NCI-H524 treated with DMSO at 0.1 percent for 48 hours (cell line): ENCODE measurements around the gene TBKBP1.

ENCODE experiments used
- DNase-seq: peaks from one replicate; lab custom pipeline; 2025; lab: John Stamatoyannopoulos, UW

TBKBP1 gene

DNA sequence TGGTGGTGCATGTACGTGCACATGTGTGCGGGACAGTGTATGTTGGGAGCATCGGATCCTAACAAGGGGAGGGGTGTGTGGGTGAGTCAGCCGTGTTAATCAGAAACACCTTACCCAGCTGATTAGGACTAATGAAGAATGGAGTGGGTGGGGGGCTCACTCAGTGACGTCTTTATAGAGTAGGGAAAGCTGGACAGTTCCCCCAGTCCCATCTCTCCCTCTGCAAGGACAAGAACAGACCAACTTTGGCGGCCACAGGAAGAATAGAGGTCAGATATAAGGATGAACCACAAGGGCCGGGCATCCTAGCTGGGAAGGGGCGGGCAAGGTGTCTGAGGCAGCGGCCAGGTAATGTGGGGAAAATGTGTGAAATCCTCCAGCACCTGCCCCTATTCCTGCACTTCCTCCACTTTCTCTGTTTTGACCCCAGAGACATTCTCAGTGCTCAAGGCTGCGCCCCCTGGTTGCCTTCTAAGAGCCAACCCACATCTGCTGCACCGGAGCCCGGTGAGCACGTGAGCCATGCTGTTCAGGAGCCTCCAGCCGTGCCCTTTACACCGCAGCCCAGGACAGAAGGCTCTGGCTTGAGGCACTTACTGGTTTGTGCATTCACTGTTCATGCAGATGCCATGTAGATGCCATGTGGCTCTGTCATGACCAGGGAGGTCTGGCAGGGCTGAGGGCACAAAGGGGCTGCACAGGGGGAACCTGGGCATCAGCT lies 20.2 kb downstream of the TBKBP1 start:
- no peak for DNase-seq

DNA sequence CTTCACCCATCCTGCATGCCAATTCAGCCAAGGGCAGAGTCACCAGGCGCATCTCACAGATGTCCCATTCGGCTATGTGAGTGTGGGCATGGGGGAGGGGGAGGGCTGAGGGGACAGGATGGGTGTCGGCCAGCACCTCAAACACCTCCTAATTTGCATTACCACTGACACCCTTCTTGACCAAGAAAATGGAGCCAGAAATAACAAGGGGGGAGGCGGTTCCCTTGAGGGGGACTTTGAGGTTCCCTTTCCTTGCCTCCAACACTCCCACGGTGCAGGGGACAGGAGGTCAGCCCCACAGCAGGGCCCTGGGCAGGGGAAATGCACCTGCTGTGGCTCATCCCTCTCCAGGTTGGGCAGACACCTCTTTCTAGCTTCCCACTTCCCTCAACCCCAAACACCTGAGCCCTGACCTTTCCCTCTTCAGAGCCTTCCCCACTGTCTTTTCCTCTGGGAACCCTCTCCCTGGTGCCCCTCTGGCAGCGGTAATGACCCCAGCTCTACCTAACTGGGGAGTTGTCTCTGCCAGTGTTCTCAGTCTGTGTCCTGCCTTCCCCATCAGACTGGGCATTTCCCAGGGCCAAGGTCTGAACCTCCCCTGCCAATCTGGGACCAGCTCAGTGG lies 20.9 kb downstream of the TBKBP1 start:
- DNase-seq, result no peak

DNA sequence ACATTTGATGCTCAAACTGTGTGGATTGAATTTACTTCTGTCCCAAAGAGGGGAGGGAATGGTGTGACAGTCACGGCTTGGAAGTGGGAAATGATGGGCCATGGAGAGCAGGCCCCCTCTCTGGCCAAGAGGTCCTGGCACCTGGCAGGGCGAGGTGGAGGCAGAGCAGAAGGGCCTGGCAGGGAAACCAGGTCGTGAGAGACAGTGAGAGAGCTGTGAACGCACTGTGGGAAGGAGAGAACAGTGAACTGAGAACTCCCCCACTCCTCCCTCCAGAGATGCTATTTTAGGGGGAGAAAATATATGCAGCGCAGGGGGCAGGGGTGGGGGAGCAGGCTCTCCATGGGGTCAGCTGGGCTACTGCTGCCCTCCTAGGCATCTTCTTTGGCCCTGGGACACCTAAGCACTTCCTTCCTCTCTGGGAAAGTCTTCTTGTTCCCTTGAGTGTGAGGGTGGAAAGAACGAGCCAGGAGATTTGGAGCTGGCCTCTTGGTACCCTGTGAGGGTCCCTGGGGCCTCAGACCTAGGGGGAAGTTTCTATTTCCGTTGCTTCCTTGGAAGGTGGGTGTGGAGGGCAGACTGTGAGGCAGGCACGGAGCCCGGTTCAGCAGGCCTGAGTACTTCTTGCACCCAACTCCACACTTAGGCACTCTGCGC lies 21.8 kb downstream of the TBKBP1 start:
- no peak for DNase-seq

- DNase-seq, result no peak
These were observed 22.4 kb downstream of the TBKBP1 start for GRCh38 chr17:47716375-47716774.

- DNase-seq, result no peak
These were observed 23.3 kb downstream of the TBKBP1 start for GRCh38 chr17:47717261-47717697.

DNA sequence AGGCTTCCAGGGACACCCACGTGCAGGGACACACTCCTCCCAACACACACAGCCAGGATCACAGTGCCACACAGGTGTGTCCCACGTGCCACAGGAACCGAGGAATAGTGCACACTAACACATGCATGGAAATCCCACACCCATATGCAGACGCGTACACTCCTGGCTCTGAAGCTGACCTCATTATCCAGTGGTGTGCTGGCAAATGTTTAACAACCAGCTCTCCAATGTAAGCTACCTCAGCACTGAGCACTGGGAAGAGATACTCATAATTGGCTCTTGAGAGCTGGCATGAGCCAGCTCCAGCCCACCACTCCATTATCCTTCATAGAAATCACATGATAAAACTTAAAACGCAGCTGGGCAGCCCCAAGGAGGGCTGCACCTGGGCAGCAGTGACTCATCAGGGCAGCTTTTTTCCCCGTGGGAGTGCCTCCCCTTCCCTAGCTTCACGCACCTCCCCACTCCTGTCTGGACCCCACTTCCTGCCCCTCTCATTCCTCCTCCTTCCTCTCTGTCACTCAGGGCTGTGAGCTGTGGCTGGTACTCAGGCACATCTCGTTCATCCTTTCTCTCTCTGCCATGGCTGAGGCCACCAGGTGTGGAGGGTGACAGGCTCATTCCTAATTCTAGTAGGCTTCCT lies 24.1 kb downstream of the TBKBP1 start:
- DNase-seq, result peak; percentile 19

GRCh38 chr17:47718634-47719405 lies 24.9 kb downstream of the TBKBP1 start:
- DNase-seq, result peak; percentile 20

GRCh38 chr17:47719411-47720152 lies 25.6 kb downstream of the TBKBP1 start:
- DNase-seq, result no peak

GRCh38 chr17:47720196-47720595 lies 26.2 kb downstream of the TBKBP1 start:
- no peak for DNase-seq

- DNase-seq, result no peak
These were observed 27.0 kb downstream of the TBKBP1 start for GRCh38 chr17:47720754-47721533.

DNA sequence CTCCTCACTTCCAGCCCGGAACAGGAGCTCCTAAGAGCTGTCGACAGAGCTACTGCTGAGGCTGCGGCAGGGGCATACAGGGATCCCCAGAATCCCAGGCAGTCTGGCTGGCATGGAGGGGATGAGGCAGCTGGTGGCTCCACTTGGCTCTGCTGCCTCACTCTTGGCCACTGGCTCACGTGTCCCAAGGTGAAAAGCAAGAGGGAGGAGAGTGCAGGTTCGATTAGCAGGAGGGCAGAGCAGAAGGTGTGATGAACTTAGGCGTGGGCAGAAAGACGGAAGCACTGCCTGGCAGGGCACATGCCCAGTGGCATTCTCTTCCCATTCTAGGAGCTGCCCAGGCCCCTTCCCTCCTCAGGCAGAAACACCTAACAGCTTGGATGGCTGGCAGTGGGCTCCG lies 27.8 kb downstream of the TBKBP1 start:
- DNase-seq, result no peak

DNA sequence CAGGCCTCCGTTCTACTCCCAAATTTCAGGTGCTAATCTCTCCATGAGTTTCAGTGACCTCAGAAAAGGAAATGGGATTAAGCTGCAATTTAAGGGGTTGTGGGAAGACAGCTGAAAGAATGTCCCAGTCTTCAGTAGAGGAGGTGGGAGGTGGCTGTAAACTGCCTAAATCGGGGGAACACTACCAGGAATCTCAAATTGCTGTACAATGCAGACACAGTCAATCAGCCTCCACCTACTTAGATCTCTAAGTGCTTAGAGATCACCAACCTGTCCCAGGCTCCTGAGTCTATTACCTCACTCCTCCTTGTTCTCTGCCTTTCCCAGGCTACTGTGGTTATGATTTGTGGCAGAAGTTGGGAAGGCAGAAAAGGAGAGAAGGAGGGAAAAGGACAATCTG lies 30.7 kb downstream of the TBKBP1 start:
- no peak for DNase-seq

DNA sequence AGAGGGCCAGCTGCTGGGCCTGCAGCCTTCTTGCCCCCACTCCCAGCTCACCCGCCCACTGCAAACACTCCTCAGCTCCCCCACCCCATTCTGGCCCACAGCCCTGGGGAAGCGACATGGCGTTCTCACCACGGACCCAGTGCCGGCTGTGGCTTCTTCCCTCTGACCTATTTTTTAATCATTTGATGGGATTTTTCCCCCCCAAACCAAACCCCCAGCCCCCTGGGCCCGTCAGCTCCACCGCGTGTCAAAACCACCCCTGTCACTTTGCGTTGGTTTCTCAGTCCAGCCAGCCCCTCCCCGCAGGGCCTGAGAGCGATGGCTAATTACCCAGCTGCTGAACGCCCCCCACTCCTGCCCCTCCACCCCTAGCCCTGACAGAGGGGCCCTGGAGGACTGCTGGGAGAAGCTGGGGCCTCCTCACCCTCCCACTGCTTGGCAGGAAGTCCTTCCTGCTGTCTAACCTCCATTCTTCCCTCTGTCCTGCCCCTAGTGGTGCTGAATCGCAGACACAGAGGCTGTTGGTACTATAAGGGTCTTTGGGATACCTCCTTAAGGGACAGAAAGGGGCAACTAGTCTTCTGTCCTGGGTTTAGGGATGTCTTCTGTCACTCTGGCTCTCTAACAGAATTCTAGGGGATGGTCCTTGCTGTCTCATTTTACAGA lies 31.6 kb downstream of the TBKBP1 start:
- DNase-seq, result no peak

DNA sequence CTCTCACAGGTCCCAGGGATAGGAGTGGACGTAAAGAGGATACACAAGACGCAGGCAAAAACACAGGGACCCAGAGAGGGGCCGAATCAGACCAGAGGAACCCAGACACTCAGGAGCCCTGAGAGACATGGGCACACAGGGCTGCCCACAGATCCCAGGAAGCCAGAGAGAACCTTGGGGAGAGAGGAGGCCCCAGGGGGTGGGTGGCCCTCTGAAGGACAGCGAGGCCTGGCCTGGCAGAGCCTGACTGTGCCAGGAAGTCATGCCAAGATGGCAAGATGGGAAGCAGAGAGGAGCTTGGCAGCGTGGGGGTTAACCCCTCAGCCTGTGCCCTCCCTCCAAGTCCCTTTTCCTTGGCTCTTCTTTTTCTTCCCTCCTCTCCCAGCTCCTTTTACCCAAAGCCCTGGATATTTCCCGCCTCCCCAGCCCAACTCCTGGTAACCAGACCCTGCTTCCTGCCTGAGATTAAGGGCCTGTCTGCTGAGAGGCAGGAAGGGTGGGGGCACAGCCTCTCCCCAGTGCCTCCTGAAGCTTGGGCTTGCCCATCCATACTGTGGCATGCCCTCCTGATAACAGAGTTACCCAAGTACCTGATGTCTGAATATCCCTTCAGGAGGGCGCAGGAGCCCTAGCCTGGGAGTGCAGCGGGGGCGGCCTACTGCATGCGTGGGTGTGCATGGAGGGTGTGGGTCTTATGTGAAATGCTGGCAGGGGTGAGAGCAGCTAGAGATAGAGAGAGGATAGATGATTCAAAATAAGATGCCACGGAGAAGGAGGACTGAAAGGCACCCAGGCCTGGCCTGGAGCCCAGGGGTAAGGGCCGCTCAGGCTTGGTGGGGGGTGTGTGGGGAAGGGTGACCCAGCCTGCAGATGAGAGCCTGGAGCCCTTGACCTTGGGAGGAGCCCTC lies 33.1 kb downstream of the TBKBP1 start:
- no peak for DNase-seq

DNA sequence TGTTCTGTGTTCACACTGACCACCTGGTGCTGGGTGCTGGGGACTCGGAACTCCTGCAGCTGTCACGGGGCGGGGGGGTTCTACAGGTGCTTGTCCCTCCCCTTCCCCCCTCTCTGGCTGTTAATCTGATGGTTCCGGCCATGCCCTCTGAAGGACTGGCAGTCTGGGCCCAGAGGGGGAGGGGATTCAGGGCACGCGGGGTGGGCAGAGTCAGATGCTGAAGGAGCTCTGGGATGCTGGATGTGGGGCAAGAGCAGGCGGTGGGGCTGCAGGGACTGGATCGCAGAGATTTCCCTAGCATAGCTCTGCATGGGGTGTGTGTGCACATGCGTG lies 33.7 kb downstream of the TBKBP1 start:
- no peak for DNase-seq

DNA sequence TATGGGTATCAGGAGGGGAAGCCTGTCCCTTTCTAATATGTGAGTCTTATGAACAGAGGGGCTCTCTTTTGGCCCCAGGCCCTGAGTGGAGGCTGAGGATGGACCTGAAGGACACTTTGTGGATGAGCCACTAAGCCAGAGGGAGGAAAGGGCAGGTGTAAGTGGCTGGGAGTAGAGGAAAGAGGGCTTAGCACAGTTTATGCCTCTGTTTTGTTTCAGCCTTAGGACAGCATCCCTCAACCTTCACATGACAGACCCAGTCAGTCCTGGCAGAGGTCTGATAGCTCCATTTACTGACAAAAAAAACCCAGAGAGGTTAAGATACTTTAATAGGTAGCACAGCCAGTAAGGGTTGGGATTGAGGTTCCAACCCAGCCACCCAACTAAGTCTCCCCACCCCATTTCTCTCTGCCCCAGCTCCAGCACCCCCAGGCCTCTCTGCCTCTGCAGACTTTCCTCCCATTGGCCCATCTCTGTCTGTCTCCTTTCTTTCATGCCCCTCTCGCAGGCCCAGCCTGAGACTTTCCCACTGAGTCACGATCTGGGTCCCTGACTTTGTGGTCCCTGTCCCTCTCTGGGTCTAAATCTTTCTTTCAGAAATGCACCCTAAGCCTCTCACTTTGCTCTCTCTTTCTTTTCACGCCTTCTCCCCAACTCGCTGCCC lies 34.4 kb downstream of the TBKBP1 start:
- no peak for DNase-seq

GRCh38 chr17:47729476-47729875 lies 35.5 kb downstream of the TBKBP1 start:
- no peak for DNase-seq

- DNase-seq, result no peak
These were observed 36.7 kb downstream of the TBKBP1 start for GRCh38 chr17:47730681-47731080.
